ENCODE data around the gene PKNOX2. TPM values are rescaled to one million over a fixed set of nuclear protein-coding genes. Genes with fewer than 3 reads are reported as not detected.
A peak's percentile ranks its signal among the peaks of the same experiment; 100 is the strongest.

Gene PKNOX2
- total and polyA plus RNA-seq, 2 of the 8 experiments (the other 6 are each of a cell fraction or from before 2014, with no cell fraction given), result 2.0 TPM

DNA sequence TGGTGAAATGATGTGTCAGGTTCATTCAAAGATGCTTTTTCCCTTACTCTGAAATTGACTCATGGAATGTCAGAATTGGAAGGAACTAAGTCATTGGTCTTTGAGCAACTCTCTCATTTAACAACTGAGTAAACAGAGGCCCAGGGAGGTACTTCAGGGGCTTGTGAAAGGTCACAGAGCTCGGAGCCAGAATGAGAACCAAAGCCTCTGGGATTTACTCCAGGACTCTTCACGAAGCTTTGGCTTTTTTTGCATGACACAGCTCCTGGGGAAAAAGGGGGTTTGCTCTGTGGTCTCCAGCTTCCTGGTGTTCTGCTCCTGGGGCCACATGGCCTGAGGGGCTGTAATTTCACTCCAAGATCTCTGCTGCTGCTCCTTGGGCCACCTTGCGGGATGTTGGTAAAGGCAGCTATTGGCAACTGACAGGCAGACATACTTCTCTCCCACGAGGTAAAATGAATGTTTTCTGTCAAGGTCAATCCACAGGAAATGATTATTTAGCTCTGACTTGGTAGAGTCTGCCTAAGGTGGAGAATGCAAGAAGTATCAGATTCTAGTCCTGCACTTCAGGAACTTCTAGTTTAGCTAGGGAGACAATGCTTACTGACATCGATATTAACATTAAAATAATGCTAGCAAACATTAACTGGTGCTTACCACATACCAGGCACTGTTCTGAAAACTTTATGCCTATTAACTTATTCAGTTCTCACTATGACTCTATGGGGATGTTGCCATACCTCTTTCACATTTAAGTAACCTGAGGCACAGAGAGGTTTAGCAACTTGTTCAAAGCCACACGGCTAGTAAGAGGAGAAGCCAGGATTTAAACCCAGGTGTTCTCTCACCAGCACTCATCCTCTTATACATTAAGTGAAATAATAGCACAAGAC, 16.1 kb downstream of the PKNOX2 start:
- H3K4me2 ChIP-seq (ENCODE audit: insufficient read depth in 1 of 2, low read depth in 2 of 2, low read length in 2 of 2), result peak overlapping the region in 1 of 2 experiments; percentile 35; a peak in 2 of 4 replicates
- H2BK5ac ChIP-seq (ENCODE audit: low read depth, low read length), result no peak overlapping the region
- 58% methylated on average over 6 of the region's 6 CpGs; no CpG with 5 or more reads in 1 of the 2 experiments for WGBS, 2 experiments (ENCODE audit: extremely low coverage in 1 of 2, insufficient coverage in 1 of 2, insufficient read length in 1 of 2, insufficient replicate concordance in 2 of 2, low coverage in 1 of 2, low lambda C conversion rate in 2 of 2, missing lambda C conversion rate in 1 of 2)
- H3K4me1 ChIP-seq (replicated peaks in 1 of 4; ENCODE audit: control insufficient read depth in 3 of 4, insufficient read depth in 4 of 4, low read length in 3 of 4), result peaks cover 1 to 23% (median 4%) of the 10 kb centered on the region in 4 experiments; a peak in 4 of 7 replicates
- H3K4me3 ChIP-seq (ENCODE audit: extremely low read depth in 1 of 4, insufficient read depth in 2 of 4, low read depth in 3 of 4, low read length in 4 of 4), result no peak overlapping the region
- no peaks in the 10 kb centered on the region for H3K36me3 ChIP-seq (ENCODE audit: control insufficient read depth in 2 of 4, insufficient read depth in 4 of 4, low read length in 3 of 4)
- no peak overlapping the region for H2AFZ ChIP-seq (ENCODE audit: low read length)
- FAIRE-seq (no peak), DNase-seq (ENCODE audit: low read depth in 1 of 2, low spot score in 2 of 2) (no peak)
- no peak overlapping the region for H2AK5ac ChIP-seq (ENCODE audit: low read depth, low read length)
- H3K9ac ChIP-seq (replicated peaks in 1 of 4; ENCODE audit: extremely low read depth in 1 of 4, low read depth in 3 of 4, low read length in 3 of 4), result no peak overlapping the region
- no peaks in the 10 kb centered on the region for H3K23me2 ChIP-seq (ENCODE audit: low read depth, low read length)
- H3K27me3 ChIP-seq (replicated peaks in 1 of 4; ENCODE audit: control insufficient read depth in 3 of 4, extremely low read depth in 1 of 4, insufficient read depth in 3 of 4, low read length in 3 of 4), result no peaks in the 10 kb centered on the region; a peak in 1 of 7 replicates
- ChIA-PET POLR2A (ENCODE audit: partially characterized antibody) (interaction anchor here (0.6 to 0.8 kb wide), 3 partner anchors 17 to 1094 kb away, joined by 3 to 5 read pairs (median 3); no protein-coding TSS in a partner anchor), CTCF (ENCODE audit: partially characterized antibody) (interaction anchor here (0.9 to 2.2 kb wide), 17 partner anchors 9 to 243 kb away, joined by 3 to 6 read pairs (median 3); no protein-coding TSS in a partner anchor)
- no peak overlapping the region for H4K5ac ChIP-seq (ENCODE audit: insufficient read length, low read depth, low read length)
- no peak overlapping the region for H2BK15ac ChIP-seq (ENCODE audit: low read length)
- no peaks in the 10 kb centered on the region for H3K9me3 ChIP-seq (ENCODE audit: insufficient read depth in 2 of 2, low read depth in 1 of 2, low read length in 1 of 2)
- H3K27ac ChIP-seq (ENCODE audit: low read depth, low read length), result no peak overlapping the region
- H2BK20ac ChIP-seq (ENCODE audit: low read length), result no peak overlapping the region
- no peak overlapping the region for H3K56ac ChIP-seq (replicated peaks; ENCODE audit: insufficient read length, low read depth, low read length)
- H3K14ac ChIP-seq (ENCODE audit: insufficient read length), result no peak overlapping the region
- no peaks in the 10 kb centered on the region; the same call in 1 of the 2 replicates for H3K79me1 ChIP-seq (ENCODE audit: low read depth, low read length)
- H3K23ac ChIP-seq (ENCODE audit: insufficient read length), result no peak overlapping the region
- H3K79me2 ChIP-seq (ENCODE audit: control insufficient read depth in 1 of 2, insufficient read depth in 2 of 2, low read length in 2 of 2), result no peaks in the 10 kb centered on the region; a peak in 1 of 4 replicates
- no peak overlapping the region for H2BK120ac ChIP-seq (replicated peaks; ENCODE audit: low read depth, low read length)
- H2BK12ac ChIP-seq (ENCODE audit: low read depth, low read length), result no peak overlapping the region
- no peak overlapping the region for H3K4ac ChIP-seq (replicated peaks; ENCODE audit: insufficient read length, low read depth, low read length)
- H4K8ac ChIP-seq (ENCODE audit: extremely low read depth, insufficient read depth, low read length), result no peak overlapping the region
- H4K20me1 ChIP-seq (replicated peaks in 1 of 2; ENCODE audit: control insufficient read depth in 1 of 2, insufficient read depth in 2 of 2, low read length in 2 of 2), result no peaks in the 10 kb centered on the region
- H4K91ac ChIP-seq (replicated peaks; ENCODE audit: insufficient read length, low read length), result no peak overlapping the region
- TF ChIP-seq TCF12 (IDR thresholded peaks at IDR 0.05; ENCODE audit: low read depth, low read length) (no peak), KDM5A (IDR thresholded peaks at IDR 0.05; ENCODE audit: low read length) (no peak), MAX (IDR thresholded peaks at IDR 0.05) (peak; percentile 32; the same call in 1 of the 2 replicates)
- H3K18ac ChIP-seq (ENCODE audit: extremely low read depth, low read length), result no peak overlapping the region

Data from H1 (cell line).